Measurements from ENCODE around the gene DMC1. TPM values are rescaled to one million over a fixed set of nuclear protein-coding genes. Genes with fewer than 3 reads are reported as not detected.
A peak's percentile ranks its signal among the peaks of the same experiment; 100 is the strongest.

The DMC1 gene
- total and polyA plus RNA-seq, 10 of the 15 experiments (the other 5 are each of a cell fraction or from before 2014, with no cell fraction given): 1.0 to 21.0 (median 4.5) TPM

GRCh38 chr22:38505541-38506117 lies 64.4 kb downstream of the DMC1 start (continued):
- TF ChIP-seq NR2C2 (IDR thresholded peaks at IDR 0.05; ENCODE audit: borderline replicate concordance, control insufficient read depth, insufficient read length, low read depth) (no peak), BCL11A (IDR thresholded peaks at IDR 0.05; ENCODE audit: low read depth, low read length) (no peak), IKZF1 (conservative IDR thresholded peaks at IDR 0.05) (peak; percentile 48; the same call in 1 of the 2 replicates), ZNF207 (IDR thresholded peaks at IDR 0.05; ENCODE audit: borderline replicate concordance) (no peak), HDGF (IDR thresholded peaks at IDR 0.05) (no peak), POLR2AphosphoS2 (IDR thresholded peaks at IDR 0.05; ENCODE audit: low read depth, low read length) (no peak), CBX3 (IDR thresholded peaks at IDR 0.05; ENCODE audit: borderline replicate concordance, low read depth) (no peak), BCL3 (IDR thresholded peaks at IDR 0.05; ENCODE audit: borderline replicate concordance, insufficient read depth, low read depth, low read length, poor library complexity, severe bottlenecking) (no peak), STAT1 (conservative IDR thresholded peaks at IDR 0.05) (0 out of 2 replicates have a peak, but pooled peaks have one; percentile 26), E2F4 (IDR thresholded peaks at IDR 0.05; ENCODE audit: low read depth, low read length) (no peak), SIN3A (IDR thresholded peaks at IDR 0.05; ENCODE audit: low read depth, low read length) (no peak), EGR1 (IDR thresholded peaks at IDR 0.05; ENCODE audit: borderline replicate concordance in 1 of 2, low read depth in 2 of 2, low read length in 2 of 2) (0 out of 3 replicates have a peak, but pooled peaks of 1 of the 2 experiments have one; percentile 3), YBX1 (IDR thresholded peaks at IDR 0.05) (no peak), SREBF1 (IDR thresholded peaks at IDR 0.05; ENCODE audit: low read length) (0 out of 2 replicates have a peak, but pooled peaks have one; percentile 1), TCF3 (IDR thresholded peaks at IDR 0.05; ENCODE audit: borderline replicate concordance, insufficient read depth, low read depth, low read length) (no peak), SKIL (IDR thresholded peaks at IDR 0.05; ENCODE audit: low read depth, poor library complexity, severe bottlenecking) (no peak), SPI1 (IDR thresholded peaks at IDR 0.05; ENCODE audit: borderline replicate concordance, insufficient read depth, low read depth, low read length) (no peak), BCLAF1 (IDR thresholded peaks at IDR 0.05) (no peak)

Data from GM12878 (cell line).